H1 (cell line): ENCODE data around the gene TWF2. TPM values are rescaled to one million over a fixed set of nuclear protein-coding genes. Genes with fewer than 3 reads are reported as not detected.

Experiments
- CTCF ChIA-PET: fragments of 300-600 bp; sonication (Branson Sonifier 250); formaldehyde crosslinking; loops from one replicate; lab custom pipeline; 2021; ENCODE audit not compliant: partially characterized antibody; lab: Charles Lee
- POLR2A ChIA-PET: fragments of 300-600 bp; sonication (Branson Sonifier 250); formaldehyde crosslinking; loops from one replicate; lab custom pipeline; 2021; ENCODE audit warnings: inconsistent platforms; ENCODE audit not compliant: partially characterized antibody; lab: Charles Lee
- DNase-seq, 2 experiments: peaks; one replicate each; pipeline versions ENCODE4 v3.0.0 to v3.0.0-alpha.2; 2010 to 2022; ENCODE audit warnings: low spot score in 2 of 2, low read depth in 1 of 2, mixed read lengths in 1 of 2
- FAIRE-seq: peaks from 2 replicates; lab custom pipeline; 2011; peaks lifted over from hg19 to GRCh38; lab: Jason Lieb, UNC
- H2AFZ ChIP-seq: 2 replicates; pipeline ENCODE4 v1.8.1; 2012; ENCODE audit warnings: low read length, inconsistent platforms
- H2AK5ac ChIP-seq: 2 replicates; pipeline ENCODE4 v1.6.1; 2013; ENCODE audit warnings: low read depth, low read length
- H2BK120ac ChIP-seq: replicated peaks from 2 replicates; pipeline ENCODE3; 2013; ENCODE audit warnings: low read depth, low read length, inconsistent platforms
- H2BK12ac ChIP-seq: 2 replicates; pipeline ENCODE4 v1.6.1; 2013; ENCODE audit warnings: low read depth, low read length
- H2BK15ac ChIP-seq: 2 replicates; pipeline ENCODE4 v1.6.1; 2013; ENCODE audit warnings: low read length
- H2BK20ac ChIP-seq: 2 replicates; pipeline ENCODE4 v1.6.1; 2013; ENCODE audit warnings: low read length
- H2BK5ac ChIP-seq: 2 replicates; pipeline ENCODE4 v1.6.1; 2013; ENCODE audit warnings: low read depth, low read length
- H3K14ac ChIP-seq: 2 replicates; pipeline ENCODE4 v1.6.1; 2013; ENCODE audit warnings: inconsistent platforms; ENCODE audit not compliant: insufficient read length
- H3K18ac ChIP-seq: 2 replicates; pipeline ENCODE4 v1.6.1; 2013; ENCODE audit warnings: low read length; ENCODE audit errors: extremely low read depth
- H3K23ac ChIP-seq: 2 replicates; pipeline ENCODE4 v1.6.1; 2013; ENCODE audit warnings: inconsistent platforms; ENCODE audit not compliant: insufficient read length
- H3K23me2 ChIP-seq: 2 replicates; pipeline ENCODE4 v1.6.1; 2013; ENCODE audit warnings: low read depth, low read length
- H3K27ac ChIP-seq: 2 replicates; pipeline ENCODE4 v1.6.1; 2011; ENCODE audit warnings: low read depth, low read length, inconsistent platforms
- H3K27me3 ChIP-seq, 4 experiments: replicated peaks in 1 of 4; 1 replicate in 1 of 4; 2 replicates in 3 of 4; pipeline versions ENCODE4 v1.6.1 to v1.8.1; 2011 to 2013; ENCODE audit warnings: low read length in 3 of 4, mild to moderate bottlenecking in 3 of 4, inconsistent platforms in 2 of 4, mixed read lengths in 2 of 4, moderate library complexity in 1 of 4; ENCODE audit not compliant: control insufficient read depth in 3 of 4, insufficient read depth in 3 of 4; ENCODE audit errors: extremely low read depth in 1 of 4
- H3K36me3 ChIP-seq, 4 experiments: 2 replicates each; pipeline versions ENCODE4 v1.6.1 to v1.8.1; 2011 to 2013; ENCODE audit warnings: mild to moderate bottlenecking in 4 of 4, low read length in 3 of 4, moderate library complexity in 2 of 4, control low read depth in 1 of 4, inconsistent platforms in 1 of 4; ENCODE audit not compliant: insufficient read depth in 4 of 4, control insufficient read depth in 2 of 4
- H3K4ac ChIP-seq: replicated peaks from 2 replicates; pipeline ENCODE3; 2013; ENCODE audit warnings: low read length, low read depth, mixed read lengths, inconsistent platforms; ENCODE audit not compliant: insufficient read length
- H3K4me1 ChIP-seq, 4 experiments: replicated peaks in 1 of 4; 1 replicate in 1 of 4; 2 replicates in 3 of 4; pipeline versions ENCODE4 v1.6.1 to v1.8.1; 2011 to 2013; ENCODE audit warnings: low read length in 3 of 4, inconsistent platforms in 2 of 4, mixed read lengths in 1 of 4; ENCODE audit not compliant: insufficient read depth in 4 of 4, control insufficient read depth in 3 of 4
- H3K4me2 ChIP-seq, 2 experiments: 2 replicates each; pipeline versions ENCODE4 v1.6.1 to v1.8.1; 2011 to 2013; ENCODE audit warnings: low read depth in 2 of 2, low read length in 2 of 2, control low read depth in 1 of 2, inconsistent platforms in 1 of 2, mild to moderate bottlenecking in 1 of 2; ENCODE audit not compliant: insufficient read depth in 1 of 2
- H3K4me3 ChIP-seq, 4 experiments: fragments of 200-600, 300-600 bp in 1 of 4; sonication (generic), shearing (Covaris generic), sonication (Bioruptor Twin) in 1 of 4; 2 replicates each; pipeline versions ENCODE4 v1.5.1 to v1.8.1; 2011 to 2016; ENCODE audit warnings: low read length in 4 of 4, low read depth in 3 of 4, control low read depth in 2 of 4, inconsistent platforms in 2 of 4, mild to moderate bottlenecking in 2 of 4, mixed read lengths in 1 of 4, moderate library complexity in 1 of 4; ENCODE audit not compliant: insufficient read depth in 2 of 4; ENCODE audit errors: extremely low read depth in 1 of 4
- H3K56ac ChIP-seq: replicated peaks from 2 replicates; pipeline ENCODE3; 2013; ENCODE audit warnings: low read depth, mild to moderate bottlenecking, mixed read lengths, low read length, inconsistent platforms; ENCODE audit not compliant: insufficient read length
- H3K79me1 ChIP-seq: 2 replicates; pipeline ENCODE4 v1.6.1; 2013; ENCODE audit warnings: low read depth, low read length, control low read depth
- H3K79me2 ChIP-seq, 2 experiments: 2 replicates each; pipeline versions ENCODE4 v1.6.1 to v1.8.1; 2012 to 2013; ENCODE audit warnings: low read length in 2 of 2, mild to moderate bottlenecking in 2 of 2, inconsistent platforms in 1 of 2; ENCODE audit not compliant: insufficient read depth in 2 of 2, control insufficient read depth in 1 of 2
- H3K9ac ChIP-seq, 4 experiments: replicated peaks in 1 of 4; 1 replicate in 1 of 4; 2 replicates in 3 of 4; pipeline versions ENCODE4 v1.6.1 to v1.8.1; 2011 to 2013; ENCODE audit warnings: low read depth in 3 of 4, low read length in 3 of 4, control low read depth in 2 of 4, mild to moderate bottlenecking in 2 of 4, moderate library complexity in 2 of 4, inconsistent platforms in 1 of 4; ENCODE audit errors: extremely low read depth in 1 of 4
- H3K9me3 ChIP-seq, 2 experiments: 2 replicates each; pipeline versions ENCODE4 v1.6.1 to v1.8.1; 2012 to 2013; ENCODE audit warnings: mild to moderate bottlenecking in 2 of 2, moderate library complexity in 2 of 2, control low read depth in 1 of 2, inconsistent platforms in 1 of 2, low read depth in 1 of 2, low read length in 1 of 2, mixed read lengths in 1 of 2; ENCODE audit not compliant: insufficient read depth in 2 of 2
- H4K20me1 ChIP-seq, 2 experiments: replicated peaks in 1 of 2; 2 replicates each; pipeline versions ENCODE3 to v1.8.1; 2011 to 2013; ENCODE audit warnings: inconsistent platforms in 2 of 2, low read length in 2 of 2, mild to moderate bottlenecking in 1 of 2; ENCODE audit not compliant: insufficient read depth in 2 of 2, control insufficient read depth in 1 of 2
- H4K5ac ChIP-seq: 2 replicates; pipeline ENCODE4 v1.6.1; 2013; ENCODE audit warnings: low read length, low read depth, mixed read lengths, inconsistent platforms; ENCODE audit not compliant: insufficient read length
- H4K8ac ChIP-seq: 2 replicates; pipeline ENCODE4 v1.8.0; 2013; ENCODE audit warnings: mild to moderate bottlenecking, moderate library complexity, low read length, inconsistent platforms; ENCODE audit not compliant: insufficient read depth; ENCODE audit errors: extremely low read depth
- H4K91ac ChIP-seq: replicated peaks from 2 replicates; pipeline ENCODE3; 2013; ENCODE audit warnings: low read length, mixed read lengths, inconsistent platforms; ENCODE audit not compliant: insufficient read length
- BACH1 ChIP-seq: IDR thresholded peaks from 2 replicates; pipeline ENCODE4 v1.6.1; 2012; ENCODE audit warnings: low read length, improper control_type of control experiment
- CHD1 ChIP-seq: IDR thresholded peaks from 2 replicates; pipeline ENCODE4 v1.6.1; 2012; ENCODE audit warnings: low read depth, low read length, improper control_type of control experiment
- EP300 ChIP-seq, 2 experiments: IDR thresholded peaks; 1 replicate in 1 of 2; 2 replicates in 1 of 2; pipeline ENCODE4 v1.6.1; 2011 to 2012; ENCODE audit warnings: low read depth in 2 of 2, low read length in 2 of 2, mild to moderate bottlenecking in 2 of 2, borderline replicate concordance in 1 of 2, inconsistent platforms in 1 of 2, moderate library complexity in 1 of 2
- EZH2 ChIP-seq: fragments of 200-600 bp; sonication (generic); IDR thresholded peaks from 2 replicates; pipeline ENCODE4 v1.7.1; 2012; ENCODE audit warnings: low read depth, mild to moderate bottlenecking, moderate library complexity, low read length, inconsistent platforms; ENCODE audit not compliant: severe bottlenecking
- GTF2F1 ChIP-seq: IDR thresholded peaks from 2 replicates; pipeline ENCODE4 v1.6.1; 2012; ENCODE audit warnings: low read depth, low read length, improper control_type of control experiment, borderline replicate concordance
- POLR2A ChIP-seq, 2 experiments: IDR thresholded peaks; 1 replicate in 1 of 2; 2 replicates in 1 of 2; pipeline ENCODE4 v1.6.1; 2011; ENCODE audit warnings: low read depth in 2 of 2, low read length in 2 of 2, mild to moderate bottlenecking in 2 of 2; ENCODE audit errors: control extremely low read depth in 1 of 2
- RXRA ChIP-seq: IDR thresholded peaks from 2 replicates; pipeline ENCODE4 v1.6.1; 2011; ENCODE audit warnings: low read depth, mild to moderate bottlenecking, low read length, moderate library complexity; ENCODE audit not compliant: insufficient read depth
- SIN3A ChIP-seq, 2 experiments: IDR thresholded peaks in 1 of 2; conservative IDR thresholded peaks in 1 of 2; 2 replicates each; pipeline ENCODE4 v1.6.1; 2011 to 2012; ENCODE audit warnings: low read length in 2 of 2, improper control_type of control experiment in 1 of 2, low read depth in 1 of 2, mild to moderate bottlenecking in 1 of 2
- TBP ChIP-seq: IDR thresholded peaks from 2 replicates; pipeline ENCODE4 v1.6.1; 2011; ENCODE audit warnings: low read depth, low read length, improper control_type of control experiment
- ZNF274 ChIP-seq: IDR thresholded peaks from 2 replicates; pipeline ENCODE4 v1.7.0; 2012; ENCODE audit warnings: low read length, borderline replicate concordance; ENCODE audit errors: extremely low read depth
- WGBS, 2 experiments: shearing (Covaris generic) in 1 of 2; methylation state at CpG; one replicate each; pipeline versions ENCODE4 v1.1.6 to v1.1.7; 2013 to 2015; ENCODE audit warnings: low lambda C conversion rate in 2 of 2, mixed read lengths in 2 of 2, inconsistent platforms in 1 of 2, low coverage in 1 of 2, missing lambda C conversion rate in 1 of 2; ENCODE audit not compliant: insufficient replicate concordance in 2 of 2, insufficient coverage in 1 of 2, insufficient read length in 1 of 2; ENCODE audit errors: extremely low coverage in 1 of 2, missing lambda C conversion rate in 1 of 2; 5-methylcytosine and 5-hydroxymethylcytosine counted together
- polyA plus RNA-seq, 7 experiments: library from polyadenylated mRNA; depleted of rRNA in 3 of 7; stranded (reverse) in 5 of 7; unstranded in 2 of 7; fragments of >200 nt in 5 of 7; fragments of 200-250 nt in 2 of 7; gene quantifications; 1 replicate in 5 of 7; 2 replicates in 1 of 7; 4 replicates in 1 of 7; pipeline versions ENCODE4 v1.2.1 to v1.2.3, GENCODE V29; 2011 to 2013; ENCODE audit warnings: missing spikeins in 2 of 7, mixed read lengths in 2 of 7
- total RNA-seq: library from RNA; stranded (reverse); fragmentation: NEBNext Ultra II Directional; extraction: Animal tissue kit (Norgen Biotek cat#: 25700); gene quantifications from 2 replicates; pipeline ENCODE4 v1.2.1, GENCODE V29; 2021
- TF ChIP-seq, protein P1 (sequence below): IDR thresholded peaks from 2 replicates; pipeline ENCODE4 v1.6.1; 2011; ENCODE audit warnings: low read length, improper control_type of control experiment

The TWF2 gene
- total and polyA plus RNA-seq, 2 of the 8 experiments (the other 6 are each of a cell fraction or from before 2014, with no cell fraction given) = 65.2 to 90.4 TPM

DNA sequence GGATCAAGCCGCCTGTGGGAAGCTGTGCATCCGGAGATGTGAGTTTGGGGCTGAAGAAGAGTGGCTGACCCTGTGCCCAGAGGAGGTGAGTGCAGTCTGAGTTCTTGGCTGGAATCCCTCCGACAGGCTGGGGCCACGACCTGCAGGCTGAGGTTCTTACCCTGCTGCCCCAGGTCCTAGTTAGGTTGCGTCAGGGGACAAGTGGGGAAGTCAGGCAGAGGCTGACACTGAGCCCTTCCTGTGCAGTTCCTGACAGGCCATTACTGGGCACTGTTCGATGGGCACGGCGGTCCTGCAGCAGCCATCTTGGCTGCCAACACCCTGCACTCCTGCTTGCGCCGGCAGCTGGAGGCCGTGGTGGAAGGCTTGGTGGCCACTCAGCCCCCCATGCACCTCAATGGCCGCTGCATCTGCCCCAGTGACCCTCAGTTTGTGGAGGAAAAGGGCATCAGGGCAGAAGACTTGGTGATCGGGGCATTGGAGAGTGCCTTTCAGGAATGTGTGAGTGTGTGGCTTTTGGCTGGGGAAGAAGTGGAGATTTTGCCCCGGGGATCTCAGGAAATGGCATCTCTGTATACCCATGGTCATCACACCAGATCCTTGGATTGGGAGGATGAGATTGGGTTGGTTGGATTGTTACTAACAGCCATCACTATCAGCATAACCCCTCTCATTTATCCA lies 7.9 kb upstream of the TWF2 start:
- DNase-seq (no peak), FAIRE-seq (no peak)
- Histone ChIP-seq H3K4me1 (peaks cover 0 to 13% (median 10%) of the 10 kb centered on the region in 4 experiments; a peak in 6 of 7 replicates), H2BK12ac (no peak overlapping the region), H3K18ac (no peak overlapping the region), H3K36me3 (peaks cover 0 to 13% (median 0%) of the 10 kb centered on the region in 4 experiments; a peak in 3 of 8 replicates), H4K5ac (no peak overlapping the region), H2AK5ac (no peak overlapping the region), H3K79me1 (no peaks in the 10 kb centered on the region), H3K9ac (no peak overlapping the region), H3K4ac (no peak overlapping the region), H4K8ac (no peak overlapping the region), H3K14ac (no peak overlapping the region), H2BK5ac (no peak overlapping the region), H2BK120ac (no peak overlapping the region), H4K20me1 (peaks cover 5 to 14% of the 10 kb centered on the region in 2 experiments), H2BK20ac (no peak overlapping the region), H3K4me3 (0 out of 8 replicates have a peak overlapping the region, but pooled peaks of 1 of the 4 experiments have one; percentile 58), H3K4me2 (peak overlapping the region; percentile 65 to 70; a peak in 2 of 4 replicates), H3K23me2 (peaks cover 10% of the 10 kb centered on the region), H3K9me3 (no peaks in the 10 kb centered on the region), H2BK15ac (no peak overlapping the region), H3K27ac (no peak overlapping the region), H4K91ac (no peak overlapping the region), H3K23ac (no peak overlapping the region), H3K27me3 (peaks cover 6 to 37% (median 23%) of the 10 kb centered on the region in 4 experiments; a peak in 6 of 7 replicates), H3K56ac (no peak overlapping the region), H2AFZ (no peak overlapping the region), H3K79me2 (no peaks in the 10 kb centered on the region)
- ChIA-PET POLR2A (interaction anchor here (1.0 to 3.6 kb wide), 7 partner anchors 9 to 35 kb away, joined by 3 to 27 read pairs (median 5); no protein-coding TSS in a partner anchor), CTCF (interaction anchor here (1.0 to 17.7 kb wide), 10 partner anchors 11 to 138 kb away, joined by 3 to 126 read pairs (median 7); partner anchors contain the start of gene WDR82)
- WGBS, 2 experiments = 88% methylated on average over 14 of the region's 14 CpGs; no CpG with 5 or more reads in 1 of the 2 experiments
- TF ChIP-seq EZH2 (no peak), GTF2F1 (no peak), SIN3A (conservative IDR thresholded peaks at IDR 0.05 in 1 of 2, IDR thresholded peaks at IDR 0.05 in 1 of 2; ENCODE audit: low read depth in 1 of 2, low read length in 2 of 2) (no peak), POLR2A (IDR thresholded peaks at IDR 0.05; ENCODE audit: control extremely low read depth in 1 of 2, low read depth in 2 of 2, low read length in 2 of 2) (no peak), ZNF274 (no peak), CHD1 (no peak), EP300 (IDR thresholded peaks at IDR 0.05; ENCODE audit: borderline replicate concordance in 1 of 2, low read depth in 2 of 2, low read length in 2 of 2) (no peak), BACH1 (no peak), TBP (no peak), RXRA (no peak)
- TF ChIP-seq, protein P1, sequence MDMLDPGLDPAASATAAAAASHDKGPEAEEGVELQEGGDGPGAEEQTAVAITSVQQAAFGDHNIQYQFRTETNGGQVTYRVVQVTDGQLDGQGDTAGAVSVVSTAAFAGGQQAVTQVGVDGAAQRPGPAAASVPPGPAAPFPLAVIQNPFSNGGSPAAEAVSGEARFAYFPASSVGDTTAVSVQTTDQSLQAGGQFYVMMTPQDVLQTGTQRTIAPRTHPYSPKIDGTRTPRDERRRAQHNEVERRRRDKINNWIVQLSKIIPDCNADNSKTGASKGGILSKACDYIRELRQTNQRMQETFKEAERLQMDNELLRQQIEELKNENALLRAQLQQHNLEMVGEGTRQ = no peak
